Embryonic facial prominence (tissue), 1 donor: ENCODE results near the gene GFRA1.
"Not testable (repeated sequence)": the region's sequence is repeated elsewhere in the genome, so short reads cannot be mapped to it uniquely, and the experiment has no call there.

Source experiments
- DNase-seq: peaks from one replicate; pipeline ENCODE4 v3.0.0-alpha.2; 2016; ENCODE audit errors: extremely low spot score

The GFRA1 gene

DNA sequence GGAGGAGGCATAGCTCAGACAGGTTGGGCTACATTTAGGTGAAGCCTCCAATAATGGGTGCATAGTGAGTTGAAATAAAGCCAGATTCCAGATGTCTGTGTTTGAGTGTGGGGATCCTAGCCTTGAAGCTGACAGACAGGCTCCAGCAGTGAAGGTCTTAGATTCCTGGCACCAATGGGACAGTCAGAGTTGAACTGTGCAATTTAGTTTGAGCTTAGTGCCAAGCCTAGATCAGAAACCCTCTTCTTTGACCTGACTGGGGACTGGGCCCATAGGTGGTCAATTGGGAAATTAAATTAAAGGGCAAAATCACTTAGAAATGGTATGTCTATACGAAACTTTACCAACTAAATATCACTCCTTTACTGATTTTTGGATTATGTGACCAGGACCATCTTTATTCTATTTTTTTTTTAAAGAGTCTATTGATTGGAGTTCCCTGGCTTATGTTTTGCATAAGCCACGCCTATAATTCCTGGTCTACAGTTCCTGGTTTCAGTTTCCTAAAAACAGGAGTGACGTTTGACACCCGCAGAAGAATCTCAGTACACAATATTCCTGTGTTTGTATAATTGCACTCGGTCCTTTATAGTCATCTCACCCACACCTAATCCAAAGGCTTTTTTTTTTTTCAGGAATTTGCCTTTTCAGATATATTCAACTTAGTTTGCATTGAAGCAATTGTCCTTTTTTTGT lies 201.4 kb downstream of the GFRA1 start:
- DNase-seq = no peak

GRCh38 chr10:116070743-116071320 lies 202.2 kb downstream of the GFRA1 start:
- DNase-seq = no peak

DNA sequence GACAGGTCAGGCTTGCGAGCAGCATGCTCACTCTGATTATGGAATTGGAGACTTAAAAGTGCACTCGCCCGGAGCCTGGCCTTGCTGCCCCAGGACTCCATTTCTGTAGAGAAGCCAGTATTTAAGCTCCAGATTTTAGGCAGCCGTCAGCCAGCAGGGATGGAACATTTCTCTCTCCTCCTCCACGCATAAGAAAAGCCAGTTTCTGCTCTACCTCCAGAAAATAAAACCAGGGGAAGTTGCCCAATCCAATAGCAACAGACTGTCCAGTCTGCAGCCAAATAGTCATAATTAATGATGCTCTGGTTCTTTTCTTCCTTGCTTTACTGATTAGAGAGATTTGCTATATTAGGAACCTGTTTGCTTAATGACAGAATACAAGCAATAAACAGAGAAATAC lies 203.2 kb downstream of the GFRA1 start:
- DNase-seq = no peak

DNA sequence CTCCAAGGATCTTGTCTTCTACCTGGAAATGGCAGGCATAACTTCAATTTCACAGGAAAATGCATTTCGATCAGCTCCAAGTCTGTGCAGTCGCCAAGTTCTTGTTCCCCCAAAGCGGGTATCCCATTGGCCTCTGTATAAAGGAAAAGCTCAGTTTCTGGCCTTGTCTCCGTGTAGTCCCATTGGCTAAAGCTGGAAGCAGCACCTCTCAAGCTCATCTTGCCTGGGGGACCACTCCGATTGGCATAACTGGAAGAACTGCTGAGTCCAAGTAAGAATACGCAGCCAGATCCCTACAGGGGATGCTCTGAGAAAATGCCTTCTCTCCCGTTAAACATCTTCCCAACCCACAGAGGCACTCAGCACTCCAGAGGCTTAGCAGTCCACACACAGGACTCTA lies 205.2 kb downstream of the GFRA1 start:
- no peak for DNase-seq

DNA sequence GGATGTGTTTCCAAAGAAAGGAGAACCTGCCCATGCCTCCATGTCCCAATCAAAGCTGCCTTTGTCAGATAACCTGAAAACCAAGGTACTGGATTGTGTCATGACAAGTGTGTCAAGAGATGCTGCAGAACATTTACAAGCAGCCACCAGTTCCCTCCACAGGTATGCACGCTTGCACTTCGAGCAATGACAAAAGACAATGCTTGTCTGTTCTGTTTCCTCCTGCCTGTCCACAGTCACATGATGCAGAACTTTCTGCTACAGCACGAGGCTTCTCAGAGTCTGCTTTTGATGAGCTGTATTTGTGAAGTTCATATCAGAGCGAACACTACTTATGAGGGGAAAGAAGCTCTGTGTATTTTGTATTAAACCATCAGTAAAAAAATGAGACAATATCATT lies 209.9 kb downstream of the GFRA1 start:
- DNase-seq = no peak

DNA sequence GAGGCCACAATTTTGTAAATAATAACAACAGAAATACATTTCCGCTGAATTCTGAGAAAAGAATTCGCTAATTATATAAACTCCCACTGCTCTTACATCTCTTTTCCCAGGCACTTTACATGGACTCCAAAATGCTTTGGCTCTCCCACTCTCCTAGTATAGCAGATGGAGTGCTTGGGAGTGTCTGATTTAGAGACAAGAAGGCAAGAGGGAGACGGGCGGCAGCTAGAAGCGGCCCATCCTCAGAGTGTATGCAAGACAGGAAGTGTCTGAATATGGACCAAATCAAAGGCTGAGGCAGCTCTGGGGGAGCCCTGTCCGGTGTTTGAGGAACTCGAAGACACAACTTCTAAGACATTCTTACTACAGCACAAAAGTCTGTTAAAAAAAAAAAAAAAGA lies 212.1 kb downstream of the GFRA1 start:
- no peak for DNase-seq

DNA sequence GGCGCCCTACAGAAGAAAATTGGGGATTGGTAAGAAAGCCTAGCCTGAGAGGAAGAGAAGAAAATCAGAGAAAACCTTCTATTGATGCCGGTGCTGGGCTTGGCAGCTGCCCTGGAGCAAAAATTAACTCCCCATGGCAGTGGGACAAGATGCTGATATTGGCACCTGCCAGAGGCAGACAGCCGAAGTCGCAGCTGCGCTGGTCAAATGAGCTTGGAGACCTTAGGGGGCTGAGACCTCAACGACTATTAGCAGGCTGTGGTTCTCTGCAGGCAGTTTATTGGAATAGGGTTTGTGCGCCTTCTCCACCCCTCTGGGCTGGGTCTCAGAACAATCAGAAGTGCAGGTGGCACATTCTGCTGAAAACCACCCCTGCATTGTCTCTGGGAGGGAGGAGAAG lies 213.7 kb downstream of the GFRA1 start:
- no peak for DNase-seq

DNA sequence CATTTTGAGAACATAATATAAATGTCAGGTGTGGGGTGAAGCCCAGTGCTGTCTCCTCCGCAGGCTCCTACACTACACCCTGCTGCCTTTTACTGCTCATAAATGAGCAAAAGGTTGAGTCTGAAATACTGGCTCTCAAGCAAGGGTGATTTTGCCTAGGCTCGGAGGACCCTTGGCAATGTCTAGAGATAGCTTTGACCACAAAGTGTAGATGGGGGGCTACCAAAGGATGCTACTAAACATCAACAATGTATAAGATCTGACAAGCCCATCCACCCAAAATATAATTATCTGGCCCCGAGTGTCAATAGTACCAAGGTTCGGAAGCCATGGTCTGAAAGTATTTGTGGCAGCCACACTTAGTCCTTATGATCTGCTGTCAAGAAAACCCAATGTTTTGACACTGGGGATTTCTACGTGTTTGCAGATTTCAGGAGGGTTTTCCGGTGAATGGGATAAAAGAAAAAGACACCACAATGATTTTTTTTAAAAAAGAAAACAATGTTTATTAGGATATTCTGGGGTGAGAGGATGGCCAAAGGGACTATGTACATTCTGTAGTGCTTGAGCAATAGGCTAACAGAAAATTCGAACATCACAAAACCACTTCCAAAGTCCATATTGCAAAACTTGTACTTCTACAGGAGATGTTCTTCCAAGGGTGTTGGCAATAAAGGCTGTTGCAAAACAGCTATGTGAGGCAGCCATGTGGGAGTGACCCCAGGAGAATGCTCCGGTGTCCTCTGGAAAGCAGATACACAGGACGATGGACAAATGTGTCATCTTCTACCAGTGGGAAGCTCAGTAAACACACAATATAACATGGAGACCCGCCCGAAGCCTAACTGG lies 216.3 kb downstream of the GFRA1 start:
- no peak for DNase-seq

- no peak for DNase-seq
Observed at GRCh38 chr10:116055917-116056252, 217.1 kb downstream of the GFRA1 start.

- DNase-seq = no peak
Observed at GRCh38 chr10:116055252-116055916, 217.6 kb downstream of the GFRA1 start.

- no peak for DNase-seq
Observed at GRCh38 chr10:116053910-116054309, 219.1 kb downstream of the GFRA1 start.

DNA sequence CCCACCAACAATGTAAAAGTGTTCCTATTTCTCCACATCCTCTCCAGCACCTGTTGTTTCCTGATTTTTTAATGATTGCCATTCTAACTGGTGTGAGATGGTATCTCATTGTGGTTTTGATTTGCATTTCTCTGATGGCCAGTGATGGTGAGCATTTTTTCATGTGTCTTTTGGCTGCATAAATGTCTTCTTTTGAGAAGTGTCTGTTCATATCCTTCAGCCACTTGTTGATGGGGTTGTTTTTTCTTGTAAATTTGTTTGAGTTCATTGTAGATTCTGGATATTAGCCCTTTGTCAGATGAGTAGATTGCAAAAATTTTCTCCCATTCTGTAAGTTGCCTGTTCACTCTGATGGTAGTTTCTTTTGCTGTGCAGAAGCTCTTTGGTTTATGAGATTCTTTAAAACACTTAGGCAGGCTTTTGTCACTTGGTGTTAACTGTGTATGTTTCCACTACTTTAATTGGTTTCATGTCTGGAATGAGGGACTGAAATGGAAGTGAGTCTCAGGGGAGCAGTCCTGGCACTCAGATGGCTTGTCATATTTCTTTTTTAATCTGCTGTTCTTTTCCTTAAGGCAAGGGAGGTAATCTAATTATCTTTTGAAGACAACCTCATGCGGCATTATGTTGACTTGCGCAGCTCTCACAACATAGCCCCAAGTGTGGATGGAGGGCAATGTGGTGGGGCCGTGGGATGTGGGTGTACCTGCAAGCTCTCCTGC lies 219.8 kb downstream of the GFRA1 start:
- not testable (repeated sequence) for DNase-seq

DNA sequence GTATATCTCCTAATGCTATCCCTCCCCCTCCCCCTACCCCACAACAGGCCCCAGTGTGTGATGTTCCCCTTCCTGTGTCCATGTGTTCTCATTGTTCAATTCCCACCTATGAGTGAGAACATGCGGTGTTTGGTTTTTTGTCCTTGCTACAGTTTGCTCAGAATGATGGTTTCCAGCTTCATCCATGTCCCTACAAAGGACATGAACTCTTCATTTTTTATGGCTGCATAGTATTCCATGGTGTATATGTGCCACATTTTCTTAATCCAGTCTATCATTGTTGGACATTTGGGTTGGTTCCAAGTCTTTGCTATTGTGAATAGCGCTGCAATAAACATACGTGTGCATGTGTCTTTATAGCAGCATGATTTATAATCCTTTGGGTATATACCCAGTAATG lies 220.5 kb downstream of the GFRA1 start:
- DNase-seq = not testable (repeated sequence)

- DNase-seq = no peak
Observed at GRCh38 chr10:116049974-116050304, 223.1 kb downstream of the GFRA1 start.

DNA sequence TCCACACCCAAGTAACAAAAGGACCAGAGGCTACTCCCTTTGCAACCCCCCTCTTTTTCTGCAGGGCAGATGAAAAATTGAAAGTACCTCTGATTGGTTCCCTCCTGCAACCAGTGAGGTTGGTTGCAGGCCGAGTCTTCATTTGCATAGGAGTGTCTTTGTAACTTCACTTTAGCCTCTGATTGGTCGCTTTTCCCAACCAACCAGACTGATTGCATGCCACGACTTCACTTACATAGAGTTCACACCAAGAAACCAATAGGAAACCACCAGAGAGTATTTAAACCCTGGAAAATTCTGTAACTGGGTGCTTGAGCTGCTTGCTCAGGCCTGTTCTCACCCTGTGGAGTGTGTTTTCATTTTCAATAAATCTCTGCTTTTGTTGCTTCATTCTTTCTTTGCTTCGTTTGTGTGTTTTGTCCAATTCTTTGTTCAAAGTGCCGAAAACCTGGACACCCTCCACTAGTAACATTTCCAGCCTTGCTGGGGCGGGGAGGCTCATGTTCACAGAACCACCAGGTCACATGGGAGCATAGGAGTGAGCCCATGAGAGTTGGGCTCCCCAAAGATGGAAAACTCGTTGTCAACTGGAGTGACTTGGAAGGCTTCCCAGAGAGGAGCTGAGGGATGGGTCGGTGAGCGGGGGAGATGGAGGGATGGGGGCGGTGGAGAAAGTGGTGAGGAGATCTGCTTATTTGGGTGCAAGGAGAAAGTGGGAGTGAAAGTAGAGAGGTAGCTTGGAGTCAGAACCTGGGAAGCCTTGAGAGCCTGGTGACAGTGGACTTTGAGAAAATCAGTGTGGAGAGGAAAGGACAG lies 223.6 kb downstream of the GFRA1 start:
- DNase-seq = no peak

DNA sequence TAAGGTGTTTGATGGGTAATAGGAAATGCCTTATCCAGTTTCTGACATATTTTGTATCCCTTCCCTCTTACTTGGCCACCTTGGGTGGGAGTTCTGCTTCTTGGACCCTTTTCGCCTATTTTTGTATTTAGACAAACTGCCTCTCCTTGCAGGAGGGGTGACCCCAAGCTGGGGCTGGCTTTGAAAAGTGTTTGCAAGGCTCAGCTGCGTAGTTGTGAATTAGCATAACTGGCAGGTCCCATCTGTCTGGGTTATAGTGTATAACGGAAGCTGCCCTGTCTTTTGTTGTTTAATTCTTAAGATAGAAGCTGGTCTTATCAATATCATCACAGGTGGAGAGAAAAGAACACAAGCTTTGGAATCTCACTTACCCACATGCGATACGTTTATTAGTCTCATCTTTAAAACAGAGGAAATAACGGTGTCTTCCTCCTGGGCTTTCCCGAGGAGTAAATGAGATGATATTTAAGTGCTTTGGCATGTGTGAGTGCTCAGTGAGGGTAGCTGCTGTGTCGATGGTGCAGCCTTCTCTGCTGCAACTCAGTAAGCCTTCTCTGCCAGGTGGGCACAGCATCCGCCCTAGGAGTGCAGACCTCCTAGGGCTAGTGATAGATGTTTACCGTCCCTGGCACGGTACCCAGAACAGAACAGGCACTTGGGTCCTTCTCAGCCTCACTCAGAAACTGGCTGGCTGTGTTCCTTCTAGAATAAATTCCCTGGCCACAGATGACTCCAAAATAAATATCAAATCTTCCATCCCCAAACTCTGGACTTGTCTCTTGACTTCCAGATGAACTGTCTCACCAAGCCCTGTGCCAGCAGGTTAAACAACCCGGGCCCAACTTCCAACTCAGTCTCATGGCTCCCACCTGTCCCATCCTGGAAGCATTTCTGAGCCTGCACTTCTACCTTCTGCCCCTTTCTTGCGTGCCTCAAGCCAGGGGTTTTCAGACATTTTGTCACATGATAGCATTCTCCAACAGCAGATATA lies 227.3 kb downstream of the GFRA1 start:
- no peak for DNase-seq

DNA sequence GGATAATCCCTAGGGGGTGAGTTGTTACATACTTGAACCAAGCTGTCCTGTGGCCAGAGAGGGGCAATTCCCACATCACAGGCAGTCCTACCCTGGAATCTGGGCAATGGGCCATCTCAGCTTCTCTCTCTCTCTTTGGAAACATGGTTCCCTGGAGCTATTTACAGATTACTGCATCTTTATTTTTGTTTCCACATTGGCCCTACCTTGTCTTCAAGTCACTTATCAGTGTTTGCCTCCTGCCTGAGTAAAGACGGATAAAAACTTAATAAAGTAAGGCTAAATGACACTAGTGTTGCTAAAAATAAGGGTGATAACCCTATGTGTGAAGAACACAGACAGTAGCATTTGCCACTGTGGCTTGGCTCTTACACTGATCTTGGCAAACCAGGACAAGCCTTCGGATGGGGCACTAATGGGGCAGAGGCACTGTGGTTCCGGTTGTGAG lies 228.2 kb downstream of the GFRA1 start:
- no peak for DNase-seq

DNA sequence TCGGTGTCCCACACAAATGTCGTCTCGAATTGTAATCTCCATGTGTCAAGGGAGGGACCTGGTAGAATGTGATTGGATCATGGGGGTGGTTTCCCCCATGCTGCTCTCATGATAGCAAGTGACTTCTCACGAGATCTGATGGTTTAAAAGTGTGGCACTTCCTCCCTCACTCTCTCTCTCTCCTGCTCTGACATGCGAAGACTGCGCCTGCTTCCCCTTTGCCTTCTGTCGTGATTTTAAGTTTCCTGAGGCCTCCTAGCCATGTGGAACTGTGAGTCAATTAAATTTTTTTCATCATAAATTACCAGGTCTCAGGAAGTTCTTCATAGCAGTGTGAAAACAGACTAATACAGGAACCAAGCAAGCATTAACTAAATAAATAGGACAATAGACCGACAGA lies 229.1 kb downstream of the GFRA1 start:
- DNase-seq = no peak

- no peak for DNase-seq
Observed at GRCh38 chr10:116043304-116043703, 229.7 kb downstream of the GFRA1 start.

- no peak for DNase-seq
Observed at GRCh38 chr10:116041948-116042347, 231.1 kb downstream of the GFRA1 start.
